Hematopoietic multipotent progenitor cell treated with erythropoietin and hydrocortisone succinate and interleukin-3 and kit ligand, for 8 days (in vitro differentiated cells): ENCODE results near the gene SORBS1.
"Not testable (repeated sequence)": the region's sequence is repeated elsewhere in the genome, so short reads cannot be mapped to it uniquely, and the experiment has no call there.

ENCODE experiments used
- DNase-seq: peaks from one replicate; pipeline ENCODE4 v3.0.0-alpha.2; 2015

SORBS1 gene

GRCh38 chr10:95377950-95378349, 183.2 kb downstream of the SORBS1 start:
- no peak for DNase-seq

- DNase-seq = no peak
Observed at GRCh38 chr10:95375418-95375817, 185.8 kb downstream of the SORBS1 start.

- peak; percentile 86 for DNase-seq
Observed at GRCh38 chr10:95374597-95375209, 186.5 kb downstream of the SORBS1 start.

DNA sequence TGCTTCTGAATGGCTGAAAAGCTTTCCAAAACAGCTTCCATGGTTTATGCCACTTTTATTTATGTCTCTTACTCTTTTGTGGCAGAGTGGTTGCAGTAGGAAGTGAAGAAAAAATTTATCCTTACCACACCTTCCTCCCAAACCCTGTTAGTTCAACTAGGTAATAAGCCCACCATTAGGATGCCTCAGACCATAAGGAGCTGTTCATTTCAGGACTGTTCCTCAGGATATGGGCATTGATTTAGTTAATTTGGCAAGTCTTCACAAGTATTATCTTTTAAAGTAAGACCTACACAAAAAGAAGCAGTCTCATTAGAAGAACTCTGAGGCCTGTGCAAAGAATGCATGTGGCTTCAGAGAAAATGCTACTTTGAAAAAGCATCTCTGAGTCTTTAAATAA, 187.5 kb downstream of the SORBS1 start:
- no peak for DNase-seq

DNA sequence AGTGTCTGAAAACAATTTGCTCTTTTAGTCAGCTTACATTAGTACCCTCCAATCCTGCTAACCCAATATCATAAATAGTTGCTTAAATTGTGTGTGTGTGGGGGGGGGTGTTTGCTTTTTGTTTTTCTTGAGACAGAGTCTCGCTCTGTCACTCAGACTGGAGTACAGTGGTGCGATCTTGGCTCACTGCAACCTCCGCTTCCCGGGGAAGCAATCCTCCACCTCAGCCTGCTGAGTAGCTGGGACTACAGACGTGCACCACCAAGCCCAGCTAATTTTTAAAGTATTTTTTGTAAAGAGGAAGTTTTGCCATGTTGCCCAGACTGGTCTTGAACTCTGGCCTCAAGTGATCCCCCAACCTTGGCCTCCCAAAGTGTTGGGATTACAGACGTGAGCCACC, 196.8 kb downstream of the SORBS1 start:
- DNase-seq = no peak

DNA sequence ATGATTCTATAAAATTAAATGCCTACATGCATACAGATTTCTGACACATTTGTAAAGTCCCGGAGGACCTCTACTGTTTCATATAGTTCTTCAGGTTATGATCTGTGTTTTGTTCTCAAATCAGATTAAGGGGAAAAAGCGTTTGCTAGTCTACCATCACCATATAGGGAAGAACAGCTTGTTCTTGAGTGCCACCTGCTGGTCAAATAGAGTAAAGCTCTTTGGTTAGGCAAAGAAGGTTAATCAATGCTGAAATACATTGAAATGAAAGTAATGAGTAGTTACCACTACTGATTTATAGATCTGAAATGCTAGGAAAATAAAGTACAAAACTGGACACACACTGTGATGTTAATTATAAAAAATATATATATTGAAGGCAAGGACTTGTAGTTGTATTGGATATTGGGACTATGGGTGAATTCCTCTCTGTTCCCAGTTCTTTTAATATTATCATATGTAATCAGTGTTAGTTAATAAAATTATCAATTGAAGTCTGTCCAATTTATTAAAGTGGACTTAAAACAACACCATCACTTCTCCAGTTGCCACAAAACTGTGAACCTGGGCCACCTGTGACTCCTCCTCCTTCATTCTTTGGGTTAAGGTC, 197.8 kb downstream of the SORBS1 start:
- peak; percentile 83 for DNase-seq

- peak; percentile 32 for DNase-seq
Observed at GRCh38 chr10:95360122-95360714, 201.0 kb downstream of the SORBS1 start.

- no peak for DNase-seq
Observed at GRCh38 chr10:95359466-95359865, 201.7 kb downstream of the SORBS1 start.

DNA sequence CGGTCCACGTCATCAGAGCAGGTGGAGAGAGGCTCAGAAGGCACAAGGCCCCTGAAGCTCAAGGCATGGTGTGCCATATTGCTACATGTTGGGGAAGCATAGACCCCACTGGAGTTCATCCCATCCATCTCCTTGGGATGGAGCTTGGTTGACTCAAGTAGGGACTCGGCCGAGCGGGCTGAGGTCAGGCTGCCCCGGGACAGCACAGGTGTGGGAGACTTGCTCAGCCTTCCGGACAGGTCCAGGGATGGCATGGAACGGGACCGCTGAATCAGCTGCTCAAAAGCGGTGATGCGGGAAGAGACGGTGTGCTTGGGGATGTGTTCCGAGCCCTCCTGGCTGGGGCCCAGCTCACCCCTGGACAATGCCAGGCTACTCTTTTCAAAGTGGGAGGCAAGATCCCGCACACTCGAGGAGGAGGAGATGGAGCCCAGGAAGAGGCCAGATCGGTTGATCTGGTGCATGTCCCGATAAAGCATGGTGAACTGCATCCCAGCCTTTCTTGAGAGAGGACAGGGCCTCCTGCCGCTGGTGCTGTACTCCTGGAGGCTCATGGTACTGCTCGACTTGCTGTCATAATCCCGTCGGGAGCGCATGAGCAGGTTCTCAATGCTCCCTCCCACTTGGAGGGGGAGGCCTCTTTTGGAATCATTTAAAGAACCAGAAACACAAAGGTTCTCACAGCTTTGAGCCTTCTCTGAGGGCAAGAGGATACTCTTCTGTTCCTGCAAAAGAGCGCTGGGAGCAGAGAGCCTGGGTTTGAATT, 204.8 kb downstream of the SORBS1 start:
- DNase-seq = no peak

DNA sequence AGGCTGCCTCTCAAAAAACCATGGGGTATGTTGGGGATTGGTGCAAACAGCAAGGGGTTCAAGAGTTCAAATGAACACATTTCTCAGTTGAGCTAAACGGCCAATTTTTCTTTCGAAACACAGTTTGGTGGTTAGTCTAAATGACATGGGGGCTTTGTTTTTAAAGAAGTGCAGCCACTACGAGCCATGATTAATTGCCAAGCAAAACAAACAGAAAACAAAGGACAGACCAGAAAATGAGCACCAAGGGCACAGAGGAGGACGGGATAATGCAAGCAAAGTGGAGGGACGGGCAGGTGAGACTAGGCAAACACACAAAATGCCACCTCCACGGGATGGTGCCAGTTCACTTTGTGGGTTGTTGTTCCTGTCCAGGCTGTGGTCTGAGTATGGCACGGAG, 205.9 kb downstream of the SORBS1 start:
- no peak for DNase-seq

GRCh38 chr10:95354110-95354509, 207.1 kb downstream of the SORBS1 start:
- no peak for DNase-seq

DNA sequence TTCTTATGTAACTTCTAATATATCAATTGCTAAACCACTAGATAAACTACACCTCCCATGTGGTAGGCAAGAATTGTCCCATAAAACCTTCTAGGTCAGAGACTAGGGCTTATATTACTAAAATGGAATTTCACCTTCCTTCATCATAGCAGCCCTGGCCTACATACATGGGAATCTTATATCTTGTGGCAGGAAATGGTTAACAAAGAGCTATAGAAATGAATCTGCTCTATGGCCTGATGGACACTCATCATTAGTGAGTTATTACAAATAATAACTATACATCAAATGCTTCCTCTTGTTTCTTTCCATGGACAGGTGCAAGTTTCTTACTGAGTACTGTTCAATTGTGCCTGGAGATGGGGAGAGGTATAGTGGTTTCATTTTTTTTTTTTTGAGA, 208.0 kb downstream of the SORBS1 start:
- no peak for DNase-seq

DNA sequence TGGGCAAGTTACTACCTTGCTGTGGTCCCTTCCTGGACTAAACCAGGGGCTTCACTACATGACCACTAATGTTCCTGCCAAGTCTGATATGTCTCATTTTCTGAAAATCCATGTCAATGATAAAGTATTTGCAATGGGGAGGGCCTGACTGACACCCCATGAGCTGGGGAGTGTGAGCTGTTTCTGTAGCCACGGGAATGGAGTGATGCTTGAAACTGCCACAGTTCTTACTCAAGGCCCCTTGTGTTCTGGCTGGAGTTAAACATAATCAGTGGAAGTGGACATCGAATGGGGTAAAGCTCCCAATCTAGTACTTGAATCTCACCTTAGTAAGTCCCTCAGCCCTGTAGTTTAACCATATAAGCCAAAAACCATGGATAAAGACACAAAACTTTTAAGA, 208.5 kb downstream of the SORBS1 start:
- no peak for DNase-seq

- no peak for DNase-seq
Observed at GRCh38 chr10:95350830-95351228, 210.3 kb downstream of the SORBS1 start.

DNA sequence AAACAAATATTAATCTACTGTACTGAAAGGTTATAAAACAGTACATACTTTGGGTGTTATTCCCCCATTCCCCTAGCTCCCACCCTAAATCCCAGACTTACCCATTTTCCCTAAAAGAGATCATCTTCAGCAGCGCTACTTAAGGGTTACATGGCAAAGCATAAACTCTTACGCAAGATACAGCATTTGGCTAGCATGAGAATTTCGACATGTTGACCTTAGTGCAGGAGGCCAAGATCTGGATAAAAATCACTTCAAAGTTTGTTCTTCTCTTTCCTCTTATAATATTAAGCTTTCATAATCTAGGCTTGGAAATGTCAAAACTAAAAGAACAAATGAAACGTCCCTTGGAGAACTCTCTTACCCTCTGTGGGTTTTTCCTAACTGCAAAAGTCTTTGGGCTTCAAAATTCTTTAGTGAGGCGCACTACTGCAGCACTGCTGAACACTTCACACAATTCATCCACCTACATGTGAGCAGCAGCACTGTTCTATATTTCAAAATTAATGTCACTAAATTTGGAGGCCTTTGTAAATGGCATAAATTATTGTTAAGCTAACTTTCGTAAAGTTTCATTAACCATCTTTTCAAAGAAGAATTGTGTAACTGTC, 210.8 kb downstream of the SORBS1 start:
- no peak for DNase-seq

GRCh38 chr10:95347402-95347766, 213.8 kb downstream of the SORBS1 start:
- not testable (repeated sequence) for DNase-seq

DNA sequence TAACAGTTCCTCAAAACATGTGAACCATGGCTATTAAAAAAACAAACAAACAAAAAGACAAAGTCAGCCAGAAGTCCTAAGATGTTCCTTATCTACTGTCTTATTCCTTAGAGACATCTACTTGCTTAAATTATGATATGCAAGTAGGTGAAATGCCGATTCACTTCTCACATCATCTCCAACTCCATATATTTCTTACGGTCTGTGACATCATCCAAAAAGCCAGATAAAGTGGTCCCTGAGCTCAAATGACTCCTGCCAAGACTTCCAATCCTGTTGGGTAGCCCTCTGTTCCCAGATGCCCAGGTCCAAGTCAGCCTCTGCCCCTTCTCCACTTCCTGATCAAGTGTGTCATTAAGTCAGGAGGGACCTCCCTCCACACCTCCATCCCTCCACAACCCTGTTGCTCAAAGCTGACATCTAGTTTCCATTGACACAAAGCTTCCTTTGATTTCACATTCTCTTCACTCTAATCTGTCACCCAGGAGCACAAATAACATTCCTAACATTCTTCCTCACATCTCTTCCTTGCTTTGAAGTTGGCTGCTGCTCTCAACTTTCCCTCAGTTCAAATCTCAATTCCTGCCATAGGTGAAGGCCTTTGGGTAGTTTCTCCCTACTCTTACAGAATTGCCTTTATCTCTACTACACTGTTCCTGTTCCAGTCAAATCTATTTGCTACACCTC, 214.3 kb downstream of the SORBS1 start:
- DNase-seq = no peak

DNA sequence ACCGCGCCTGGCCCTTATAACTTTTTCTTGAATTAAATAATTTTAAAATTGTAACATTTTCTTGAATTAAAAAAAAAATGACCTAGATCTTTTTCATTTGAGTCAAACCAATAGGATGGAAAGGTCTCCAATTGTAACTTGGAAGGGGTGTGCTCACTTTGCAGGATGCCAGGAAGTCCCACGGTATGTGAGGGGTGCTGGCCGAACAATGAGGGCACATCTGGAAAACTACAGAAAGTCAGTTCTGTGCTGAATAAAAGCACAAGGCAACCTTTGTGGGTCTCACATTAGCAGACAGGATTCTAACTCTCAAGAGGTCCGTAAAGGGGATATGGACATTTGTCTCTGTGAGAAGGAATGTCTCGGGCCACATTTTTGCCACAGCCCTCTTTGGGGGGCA, 217.6 kb downstream of the SORBS1 start:
- no peak for DNase-seq

DNA sequence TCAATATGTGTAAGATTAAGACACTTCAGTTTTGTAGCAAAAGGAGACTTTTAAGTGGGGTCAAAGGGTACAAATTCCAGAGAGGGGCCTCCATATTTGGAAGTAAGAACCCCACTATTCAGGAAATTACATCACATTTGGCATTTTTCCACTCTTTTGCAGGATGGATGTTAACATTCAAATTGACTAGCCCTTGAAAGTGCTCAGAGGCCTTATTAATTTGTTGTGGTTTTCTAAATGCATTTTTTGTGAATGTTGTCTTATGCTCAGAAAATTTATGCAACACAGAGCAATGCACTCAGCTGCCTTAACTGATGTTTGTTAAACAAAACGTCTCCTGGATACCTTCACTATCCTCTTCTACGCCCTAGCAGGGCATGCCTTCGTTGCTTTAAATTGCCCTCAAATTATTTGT, 219.4 kb downstream of the SORBS1 start:
- no peak for DNase-seq

- DNase-seq = no peak
Observed at GRCh38 chr10:95339863-95340262, 221.3 kb downstream of the SORBS1 start.

DNA sequence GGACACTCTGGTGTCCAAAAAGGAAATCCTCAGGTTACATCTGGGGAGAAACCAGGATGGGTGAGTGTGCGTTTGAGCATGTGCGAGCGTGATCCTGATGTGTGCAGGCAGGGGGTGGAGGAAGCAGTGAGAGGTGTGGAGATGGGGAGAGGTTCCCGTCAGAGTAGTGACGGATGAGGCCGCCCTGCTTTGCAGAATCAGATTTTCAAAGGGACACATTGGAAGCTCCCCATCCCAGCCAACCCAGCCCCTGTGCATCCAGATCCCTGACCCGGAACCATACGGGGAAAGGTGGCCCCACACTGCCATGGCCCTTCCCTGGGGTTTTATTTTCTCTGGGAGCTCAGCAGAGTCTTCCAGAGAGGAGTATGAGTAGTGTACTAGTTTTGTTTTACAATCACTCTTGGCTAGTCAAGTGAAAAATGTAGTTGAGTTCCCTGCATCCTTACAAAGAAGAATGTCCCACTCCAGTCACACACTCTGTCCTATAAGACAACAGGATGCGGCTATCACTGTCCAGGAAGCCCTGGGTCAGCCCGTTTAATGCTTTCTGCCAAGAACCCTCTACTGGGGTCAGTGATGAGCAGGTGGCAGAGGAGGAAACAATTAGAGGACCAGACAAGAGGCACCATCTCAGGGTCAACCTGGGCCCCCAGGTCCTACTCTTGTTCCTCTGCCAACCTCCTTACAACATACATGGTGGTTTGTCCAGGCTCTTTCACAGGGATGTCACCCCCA, 223.6 kb downstream of the SORBS1 start:
- no peak for DNase-seq

DNA sequence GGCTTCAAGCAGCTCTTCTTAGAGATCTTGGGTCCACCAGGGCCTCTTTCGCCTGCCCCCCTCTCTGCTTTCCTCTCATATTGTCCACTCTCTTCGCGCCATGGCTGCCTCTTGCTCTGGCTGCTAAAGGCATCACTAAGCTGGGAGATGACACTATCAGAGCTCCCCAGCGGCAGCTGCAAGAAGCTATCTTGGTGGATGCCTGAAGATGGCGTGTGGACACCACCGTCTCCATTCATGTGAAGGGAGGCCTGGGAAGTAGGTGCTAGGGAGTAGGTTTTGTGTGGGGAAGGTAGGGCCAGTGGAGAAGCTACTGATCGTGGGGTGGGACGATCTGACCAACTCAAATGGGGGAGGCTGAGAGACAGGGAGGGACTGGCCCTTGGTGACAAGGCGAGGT, 224.5 kb downstream of the SORBS1 start:
- no peak for DNase-seq
